Skeletal muscle cell (primary cell): ENCODE results near the gene CFAP20DC.

ENCODE experiments used
- DNase-seq: peaks from one replicate; pipeline ENCODE4 v3.0.0-alpha.2; 2010; ENCODE audit warnings: low read depth
- H3K4me3 ChIP-seq: 2 replicates; pipeline ENCODE4 v1.5.1; 2011; ENCODE audit warnings: low read depth, mild to moderate bottlenecking, control low read depth, low read length, moderate library complexity

CFAP20DC gene

GRCh38 chr3:58779934-58780333 lies 269.9 kb downstream of the CFAP20DC start:
- DNase-seq = no peak
- H3K4me3 ChIP-seq = no peak overlapping the region

GRCh38 chr3:58776231-58776630 lies 273.6 kb downstream of the CFAP20DC start:
- no peak for DNase-seq
- H3K4me3 ChIP-seq = no peak overlapping the region

GRCh38 chr3:58772462-58772861 lies 277.4 kb downstream of the CFAP20DC start:
- DNase-seq = no peak
- no peak overlapping the region for H3K4me3 ChIP-seq

- DNase-seq = no peak
- no peak overlapping the region for H3K4me3 ChIP-seq
These were observed 280.8 kb downstream of the CFAP20DC start for GRCh38 chr3:58769065-58769464.

- DNase-seq = no peak
- no peak overlapping the region for H3K4me3 ChIP-seq
These were observed 283.1 kb downstream of the CFAP20DC start for GRCh38 chr3:58766587-58767282.

- DNase-seq = no peak
- H3K4me3 ChIP-seq = no peak overlapping the region
These were observed 294.7 kb downstream of the CFAP20DC start for GRCh38 chr3:58755150-58755549.

- DNase-seq = no peak
- no peak overlapping the region for H3K4me3 ChIP-seq
These were observed 295.8 kb downstream of the CFAP20DC start for GRCh38 chr3:58754074-58754473.

GRCh38 chr3:58751882-58752567 lies 297.8 kb downstream of the CFAP20DC start:
- DNase-seq = no peak
- no peak overlapping the region for H3K4me3 ChIP-seq

GRCh38 chr3:58751235-58751634 lies 298.6 kb downstream of the CFAP20DC start:
- H3K4me3 ChIP-seq = no peak overlapping the region
- no peak for DNase-seq

GRCh38 chr3:58749948-58750347 lies 299.9 kb downstream of the CFAP20DC start:
- H3K4me3 ChIP-seq = no peak overlapping the region
- no peak for DNase-seq

GRCh38 chr3:58748024-58748423 lies 301.8 kb downstream of the CFAP20DC start:
- no peak overlapping the region for H3K4me3 ChIP-seq
- no peak for DNase-seq

- no peak overlapping the region for H3K4me3 ChIP-seq
- DNase-seq = no peak
These were observed 303.1 kb downstream of the CFAP20DC start for GRCh38 chr3:58746758-58747157.

- H3K4me3 ChIP-seq = no peak overlapping the region
- DNase-seq = no peak
These were observed 306.5 kb downstream of the CFAP20DC start for GRCh38 chr3:58743296-58743695.

- no peak overlapping the region for H3K4me3 ChIP-seq
- no peak for DNase-seq
These were observed 307.6 kb downstream of the CFAP20DC start for GRCh38 chr3:58742239-58742638.

- DNase-seq = no peak
- no peak overlapping the region for H3K4me3 ChIP-seq
These were observed 312.2 kb downstream of the CFAP20DC start for GRCh38 chr3:58737644-58738043.

- H3K4me3 ChIP-seq = no peak overlapping the region
- DNase-seq = no peak
These were observed 318.2 kb downstream of the CFAP20DC start for GRCh38 chr3:58731673-58732072.

- no peak overlapping the region for H3K4me3 ChIP-seq
- no peak for DNase-seq
These were observed 321.1 kb downstream of the CFAP20DC start for GRCh38 chr3:58728723-58729122.

- H3K4me3 ChIP-seq = no peak overlapping the region
- DNase-seq = no peak
These were observed 324.4 kb downstream of the CFAP20DC start for GRCh38 chr3:58725326-58725853.

- H3K4me3 ChIP-seq = no peak overlapping the region
- no peak for DNase-seq
These were observed 325.5 kb downstream of the CFAP20DC start for GRCh38 chr3:58724336-58724735.

GRCh38 chr3:58723173-58723572 lies 326.7 kb downstream of the CFAP20DC start:
- no peak overlapping the region for H3K4me3 ChIP-seq
- DNase-seq = no peak

GRCh38 chr3:58722561-58722960 lies 327.3 kb downstream of the CFAP20DC start:
- H3K4me3 ChIP-seq = no peak overlapping the region
- no peak for DNase-seq
